ENCODE data around the gene HSF4.

Gene HSF4

GRCh38 chr16:67163999-67164558 is 466 bp upstream of the HSF4 start:
- peak; percentile 39 for DNase-seq
- H3K27me3 ChIP-seq: no peaks in the 10 kb centered on the region; the same call in 1 of the 2 replicates
- H3K4me3 ChIP-seq (ENCODE audit: low read depth, low read length): peak overlapping the region; percentile 64
- no peaks in the 10 kb centered on the region for H3K9me3 ChIP-seq
- no peaks in the 10 kb centered on the region for H3K36me3 ChIP-seq
- H3K4me1 ChIP-seq: peaks cover under 1% of the 10 kb centered on the region; the same call in 1 of the 2 replicates
- TF ChIP-seq CTCF (IDR thresholded peaks at IDR 0.05; ENCODE audit: low read depth, low read length): no peak

- peak overlapping the region; percentile 20; the same call in 1 of the 2 replicates for H3K4me3 ChIP-seq (ENCODE audit: low read depth, low read length)
- no peaks in the 10 kb centered on the region for H3K9me3 ChIP-seq
- TF ChIP-seq CTCF (IDR thresholded peaks at IDR 0.05; ENCODE audit: low read depth, low read length): no peak
- peaks cover 8% of the 10 kb centered on the region for H3K4me1 ChIP-seq
- H3K36me3 ChIP-seq: no peaks in the 10 kb centered on the region
- DNase-seq: no peak
- no peaks in the 10 kb centered on the region; the same call in 1 of the 2 replicates for H3K27me3 ChIP-seq
Measured at GRCh38 chr16:67165121-67166078, 855 bp downstream of the HSF4 start.

- Histone ChIP-seq H3K27me3 (no peaks in the 10 kb centered on the region; the same call in 1 of the 2 replicates), H3K4me3 (ENCODE audit: low read depth, low read length) (no peak overlapping the region), H3K36me3 (no peaks in the 10 kb centered on the region), H3K4me1 (peaks cover 13% of the 10 kb centered on the region), H3K9me3 (no peaks in the 10 kb centered on the region)
- no peak for TF ChIP-seq CTCF (IDR thresholded peaks at IDR 0.05; ENCODE audit: low read depth, low read length)
- peak; percentile 10 for DNase-seq
Measured at GRCh38 chr16:67166110-67166547, 1.6 kb downstream of the HSF4 start.

GRCh38 chr16:67166598-67167168 is 2.1 kb downstream of the HSF4 start:
- no peaks in the 10 kb centered on the region for H3K9me3 ChIP-seq
- TF ChIP-seq CTCF (IDR thresholded peaks at IDR 0.05; ENCODE audit: low read depth, low read length): no peak
- no peaks in the 10 kb centered on the region; the same call in 1 of the 2 replicates for H3K27me3 ChIP-seq
- H3K36me3 ChIP-seq: no peaks in the 10 kb centered on the region
- no peak overlapping the region for H3K4me3 ChIP-seq (ENCODE audit: low read depth, low read length)
- DNase-seq: no peak
- H3K4me1 ChIP-seq: peaks cover 14% of the 10 kb centered on the region

- DNase-seq: no peak
- H3K4me3 ChIP-seq (ENCODE audit: low read depth, low read length): no peak overlapping the region
- H3K27me3 ChIP-seq: no peaks in the 10 kb centered on the region; the same call in 1 of the 2 replicates
- no peaks in the 10 kb centered on the region for H3K9me3 ChIP-seq
- no peak for TF ChIP-seq CTCF (IDR thresholded peaks at IDR 0.05; ENCODE audit: low read depth, low read length)
- H3K36me3 ChIP-seq: no peaks in the 10 kb centered on the region
- peaks cover 14% of the 10 kb centered on the region for H3K4me1 ChIP-seq
Measured at GRCh38 chr16:67167588-67167987, 3.0 kb downstream of the HSF4 start.
